Heart left ventricle (tissue), 13 donors: ENCODE measurements around the gene DRD4.

Experiments
- CTCF ChIP-seq, 12 donors: fragments of 200-600 bp; sonication (generic) in 4 of 12; IDR thresholded peaks; one replicate each; pipeline versions ENCODE4 v1.5.0 to v1.8.0; 2018 to 2022; ENCODE audit warnings: antibody characterized with exemption in 12 of 12, mild to moderate bottlenecking in 5 of 12
- POLR2A ChIP-seq, 2 donors: fragments of 450-650 bp; IDR thresholded peaks; one replicate each; pipeline ENCODE4 v1.6.1; 2017; ENCODE audit warnings: antibody characterized with exemption in 2 of 2, mild to moderate bottlenecking in 2 of 2, moderate library complexity in 2 of 2
- donor health status: ischemic (EF 13 %, LVEDD 7.1; RV severe dilation, severe dysfunction).
- donor health status: DM: no; HTN: yes; CAD: no.
- donor health status: DM: no; HTN: no; CAD: no.
- donor health status: ischemic (EF 25% LVEDD 6.9; RV normal size, moderate dysfunction).
- donor health status: ischemic (EF 25% LVEDD 5.7; RV mildly dilated, moderate dysfunction).
- donor health status: ischemic (EF 35%, LVEDD 5.7; RV mildly dilated, moderate dysfunction).
- donor health status: nonischemic (EF 11% LVEDD 7.7; RV severe dilation, severe dysfunction).
- donor health status: DM: yes; HTN: yes; CAD: no.
- donor health status: PGD.
- donor health status: ischemic (EF 29% LVEDD 5.4; RV normal size, mild dysfunction).
- donor health status: nonischemic (EF 23%, LVEDD 6.1; RV moderate dilation, normal function).

- TF ChIP-seq CTCF (IDR thresholded peaks at IDR 0.05): no peak
- no peak for TF ChIP-seq POLR2A (IDR thresholded peaks at IDR 0.05)
These were observed 22.5 kb downstream of the DRD4 start for GRCh38 chr11:659532-660085.
